ENCODE measurements around the gene FAM120B. TPM values are rescaled to one million over a fixed set of nuclear protein-coding genes. Genes with fewer than 3 reads are reported as not detected.

FAM120B gene
- total RNA-seq, 1 experiment from 2014 or later: 25.2 TPM

DNA sequence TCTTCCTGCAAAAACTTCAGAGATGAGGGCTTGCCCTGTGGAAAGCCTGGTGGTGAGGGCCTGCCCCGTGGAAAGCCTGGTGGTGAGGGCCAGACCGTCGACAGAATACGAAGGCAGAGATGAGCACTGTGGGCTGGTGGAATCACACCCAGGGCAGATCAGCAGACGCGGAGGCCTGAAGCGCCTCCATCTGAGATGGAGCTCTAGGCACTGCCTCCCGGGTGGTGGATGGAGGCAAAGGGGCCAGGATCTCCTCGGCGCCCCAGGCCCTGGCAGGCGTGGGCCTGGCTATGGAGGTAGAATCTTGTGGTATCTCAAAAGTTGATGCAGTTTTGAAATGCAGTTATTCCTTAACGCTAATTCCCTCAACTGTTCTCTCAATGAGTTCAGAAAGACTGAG, 141.8 kb downstream of the FAM120B start:
- ATAC-seq: no peak
- Histone ChIP-seq H3K9ac (ENCODE audit: low read length) (no peak overlapping the region), H3K4me2 (ENCODE audit: low read length) (no peak overlapping the region), H3K27ac (ENCODE audit: low read depth, low read length) (no peak overlapping the region), H3K79me2 (ENCODE audit: insufficient read depth, low read length) (no peaks in the 10 kb centered on the region), H3K27me3 (ENCODE audit: insufficient read depth, low read length) (no peaks in the 10 kb centered on the region), H3K9me2 (ENCODE audit: insufficient read depth) (no peaks in the 10 kb centered on the region), H4K20me1 (ENCODE audit: insufficient read depth) (no peaks in the 10 kb centered on the region), H3K4me1 (ENCODE audit: control insufficient read depth in 1 of 2, insufficient read depth in 2 of 2, low read length in 2 of 2) (no peaks in the 10 kb centered on the region), H3K9me3 (ENCODE audit: control insufficient read depth in 1 of 2, insufficient read depth in 1 of 2, low read depth in 1 of 2, low read length in 2 of 2) (peaks cover 0 to 5% of the 10 kb centered on the region in 2 experiments; a peak in 2 of 4 replicates), H3K4me3 (replicated peaks in 1 of 2; ENCODE audit: low read depth in 1 of 2, low read length in 2 of 2) (no peak overlapping the region), H3K36me3 (ENCODE audit: control insufficient read depth in 1 of 2, insufficient read depth in 2 of 2, low read length in 2 of 2) (no peaks in the 10 kb centered on the region), H2AFZ (ENCODE audit: low read depth, low read length, poor library complexity, severe bottlenecking) (no peak overlapping the region)
- ChIA-PET RAD21 (ENCODE audit: low non-redundant PET in 1 of 2, low total read pairs in 2 of 2, uncharacterized antibody in 2 of 2, unreplicated experiment in 2 of 2) (no interaction called here), CTCF (no interaction called here), POLR2A (no interaction called here)
- intact Hi-C loops (cut with micrococcal nuclease): no loop called here
- DNase-seq (ENCODE audit: low read depth, low spot score): no peak
- no peak for TF ChIP-seq EGR1 (IDR thresholded peaks at IDR 0.05; ENCODE audit: low read depth)
- TF ChIP-seq YY1 (IDR thresholded peaks at IDR 0.05; ENCODE audit: extremely low read depth, insufficient replicate concordance, low read depth, low read length): no peak
- TF ChIP-seq RAD21 (IDR thresholded peaks at IDR 0.05; ENCODE audit: low read depth): no peak
- TF ChIP-seq, protein P1, sequence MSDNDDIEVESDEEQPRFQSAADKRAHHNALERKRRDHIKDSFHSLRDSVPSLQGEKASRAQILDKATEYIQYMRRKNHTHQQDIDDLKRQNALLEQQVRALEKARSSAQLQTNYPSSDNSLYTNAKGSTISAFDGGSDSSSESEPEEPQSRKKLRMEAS (IDR thresholded peaks at IDR 0.05): no peak
- TF ChIP-seq, protein P2, sequence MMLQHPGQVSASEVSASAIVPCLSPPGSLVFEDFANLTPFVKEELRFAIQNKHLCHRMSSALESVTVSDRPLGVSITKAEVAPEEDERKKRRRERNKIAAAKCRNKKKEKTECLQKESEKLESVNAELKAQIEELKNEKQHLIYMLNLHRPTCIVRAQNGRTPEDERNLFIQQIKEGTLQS (IDR thresholded peaks at IDR 0.05): no peak
- TF ChIP-seq ELF1 (IDR thresholded peaks at IDR 0.05; ENCODE audit: borderline replicate concordance, low read depth): no peak
- TF ChIP-seq CEBPB (IDR thresholded peaks at IDR 0.05; ENCODE audit: low read depth): no peak
- no peak for TF ChIP-seq POLR2A (IDR thresholded peaks at IDR 0.05; ENCODE audit: borderline replicate concordance, extremely low read depth, insufficient read depth, insufficient read length)
- no peak for TF ChIP-seq JUND (IDR thresholded peaks at IDR 0.05)
- TF ChIP-seq, protein P3, sequence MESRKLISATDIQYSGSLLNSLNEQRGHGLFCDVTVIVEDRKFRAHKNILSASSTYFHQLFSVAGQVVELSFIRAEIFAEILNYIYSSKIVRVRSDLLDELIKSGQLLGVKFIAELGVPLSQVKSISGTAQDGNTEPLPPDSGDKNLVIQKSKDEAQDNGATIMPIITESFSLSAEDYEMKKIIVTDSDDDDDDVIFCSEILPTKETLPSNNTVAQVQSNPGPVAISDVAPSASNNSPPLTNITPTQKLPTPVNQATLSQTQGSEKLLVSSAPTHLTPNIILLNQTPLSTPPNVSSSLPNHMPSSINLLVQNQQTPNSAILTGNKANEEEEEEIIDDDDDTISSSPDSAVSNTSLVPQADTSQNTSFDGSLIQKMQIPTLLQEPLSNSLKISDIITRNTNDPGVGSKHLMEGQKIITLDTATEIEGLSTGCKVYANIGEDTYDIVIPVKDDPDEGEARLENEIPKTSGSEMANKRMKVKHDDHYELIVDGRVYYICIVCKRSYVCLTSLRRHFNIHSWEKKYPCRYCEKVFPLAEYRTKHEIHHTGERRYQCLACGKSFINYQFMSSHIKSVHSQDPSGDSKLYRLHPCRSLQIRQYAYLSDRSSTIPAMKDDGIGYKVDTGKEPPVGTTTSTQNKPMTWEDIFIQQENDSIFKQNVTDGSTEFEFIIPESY (IDR thresholded peaks at IDR 0.05; ENCODE audit: extremely low read depth, insufficient replicate concordance, low read length): no peak
- TF ChIP-seq ZFX (IDR thresholded peaks at IDR 0.05): no peak
- TF ChIP-seq, protein P4, sequence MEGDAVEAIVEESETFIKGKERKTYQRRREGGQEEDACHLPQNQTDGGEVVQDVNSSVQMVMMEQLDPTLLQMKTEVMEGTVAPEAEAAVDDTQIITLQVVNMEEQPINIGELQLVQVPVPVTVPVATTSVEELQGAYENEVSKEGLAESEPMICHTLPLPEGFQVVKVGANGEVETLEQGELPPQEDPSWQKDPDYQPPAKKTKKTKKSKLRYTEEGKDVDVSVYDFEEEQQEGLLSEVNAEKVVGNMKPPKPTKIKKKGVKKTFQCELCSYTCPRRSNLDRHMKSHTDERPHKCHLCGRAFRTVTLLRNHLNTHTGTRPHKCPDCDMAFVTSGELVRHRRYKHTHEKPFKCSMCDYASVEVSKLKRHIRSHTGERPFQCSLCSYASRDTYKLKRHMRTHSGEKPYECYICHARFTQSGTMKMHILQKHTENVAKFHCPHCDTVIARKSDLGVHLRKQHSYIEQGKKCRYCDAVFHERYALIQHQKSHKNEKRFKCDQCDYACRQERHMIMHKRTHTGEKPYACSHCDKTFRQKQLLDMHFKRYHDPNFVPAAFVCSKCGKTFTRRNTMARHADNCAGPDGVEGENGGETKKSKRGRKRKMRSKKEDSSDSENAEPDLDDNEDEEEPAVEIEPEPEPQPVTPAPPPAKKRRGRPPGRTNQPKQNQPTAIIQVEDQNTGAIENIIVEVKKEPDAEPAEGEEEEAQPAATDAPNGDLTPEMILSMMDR (IDR thresholded peaks at IDR 0.05 in 2 of 3, conservative IDR thresholded peaks at IDR 0.05 in 1 of 3; ENCODE audit: borderline replicate concordance in 1 of 3, insufficient read depth in 1 of 3, low read depth in 2 of 3, low read length in 2 of 3): no peak
- TF ChIP-seq SIN3A (IDR thresholded peaks at IDR 0.05; ENCODE audit: low read depth): no peak
- TF ChIP-seq SP1 (IDR thresholded peaks at IDR 0.05; ENCODE audit: low read depth): no peak
- no peak for TF ChIP-seq POLR2AphosphoS5 (IDR thresholded peaks at IDR 0.05; ENCODE audit: low read depth, low read length)
- no TSS peak for BruUV-seq (replicated peaks)

Measured in HCT116 (cell line).